Kidney (tissue), 14 donors: ENCODE results near the gene EEF1A1. TPM values are rescaled to one million over a fixed set of nuclear protein-coding genes. Genes with fewer than 3 reads are reported as not detected.

ENCODE experiments used
- DNase-seq, 5 donors: peaks; one replicate each; pipeline ENCODE4 v3.0.0-alpha.2; 2013 to 2020
- FAIRE-seq: peaks from 2 replicates; lab custom pipeline; 2012; peaks lifted over from hg19 to GRCh38; lab: Jason Lieb, UNC
- H3K27ac ChIP-seq, 2 donors: one replicate each; pipeline ENCODE4 v1.7.0; 2013; ENCODE audit warnings: low read depth in 2 of 2, low read length in 2 of 2, inconsistent platforms in 1 of 2
- H3K27me3 ChIP-seq: one replicate; pipeline ENCODE4 v1.7.1; 2013; ENCODE audit warnings: low read length, inconsistent platforms; ENCODE audit not compliant: control insufficient read depth, insufficient read depth
- H3K36me3 ChIP-seq, 3 donors: one replicate each; pipeline versions ENCODE4 v1.7.0 to v1.7.1; 2013; ENCODE audit warnings: low read length in 3 of 3, control low read depth in 1 of 3, inconsistent platforms in 1 of 3; ENCODE audit not compliant: insufficient read depth in 3 of 3, control insufficient read depth in 2 of 3
- H3K4me1 ChIP-seq, 3 donors: one replicate each; pipeline versions ENCODE4 v1.7.0 to v1.7.1; 2013; ENCODE audit warnings: low read length in 3 of 3, inconsistent platforms in 1 of 3, low read depth in 1 of 3; ENCODE audit not compliant: control insufficient read depth in 2 of 3, insufficient read depth in 2 of 3
- H3K4me3 ChIP-seq, 3 donors: one replicate each; pipeline versions ENCODE4 v1.7.0 to v1.8.1; 2013; ENCODE audit warnings: low read length in 3 of 3, control low read depth in 1 of 3, inconsistent platforms in 1 of 3
- H3K9ac ChIP-seq, 3 donors: one replicate each; pipeline versions ENCODE4 v1.7.0 to v1.7.1; 2013; ENCODE audit warnings: low read length in 3 of 3, control low read depth in 1 of 3, inconsistent platforms in 1 of 3
- H3K9me3 ChIP-seq, 3 donors: one replicate each; pipeline versions ENCODE4 v1.7.0 to v1.7.1; 2013; ENCODE audit warnings: low read length in 3 of 3, control low read depth in 1 of 3, inconsistent platforms in 1 of 3; ENCODE audit not compliant: control insufficient read depth in 2 of 3, insufficient read depth in 1 of 3
- intact Hi-C: fragments of 100-400 bp; cut with DNase I; formaldehyde crosslinking; loops from one replicate; pipeline ENCODE4 v1.11.1; 2022
- polyA plus RNA-seq: library from polyadenylated mRNA; stranded (reverse); fragments of 350-450 nt; fragmentation: Illumina TruSeq; extraction: RNeasy Lipid Tissue Mini Kit (QIAGEN cat#74804); gene quantifications from one replicate; pipeline ENCODE4 v1.2.3, GENCODE V29; 2014; ENCODE audit warnings: low read depth, low replicate concordance; ENCODE audit not compliant: insufficient read depth
- total RNA-seq: library from RNA; stranded (reverse); fragmentation: NEBNext Ultra II Directional; extraction: Animal tissue kit (Norgen Biotek cat#: 25700); gene quantifications from one replicate; pipeline ENCODE4 v1.2.1, GENCODE V29; 2021
- TF ChIP-seq, protein P1 (sequence below): IDR thresholded peaks from 3 replicates; pipeline ENCODE4 v1.5.1; 2012; ENCODE audit warnings: mild to moderate bottlenecking, moderate library complexity, borderline replicate concordance; ENCODE audit not compliant: insufficient read depth; ENCODE audit errors: extremely low read depth
- donor health status: control.
- donor health status: control.
- donor health status: control.
- donor health status: control.
- donor health status: control.
- donor health status: DM: yes; HTN: yes; CAD: no.
- donor health status: Normal renal cell carcinoma (clear cell type).

EEF1A1 gene
- total and polyA plus RNA-seq, 2 donors from 2014 or later, result 9,725 to 10,277 TPM

DNA sequence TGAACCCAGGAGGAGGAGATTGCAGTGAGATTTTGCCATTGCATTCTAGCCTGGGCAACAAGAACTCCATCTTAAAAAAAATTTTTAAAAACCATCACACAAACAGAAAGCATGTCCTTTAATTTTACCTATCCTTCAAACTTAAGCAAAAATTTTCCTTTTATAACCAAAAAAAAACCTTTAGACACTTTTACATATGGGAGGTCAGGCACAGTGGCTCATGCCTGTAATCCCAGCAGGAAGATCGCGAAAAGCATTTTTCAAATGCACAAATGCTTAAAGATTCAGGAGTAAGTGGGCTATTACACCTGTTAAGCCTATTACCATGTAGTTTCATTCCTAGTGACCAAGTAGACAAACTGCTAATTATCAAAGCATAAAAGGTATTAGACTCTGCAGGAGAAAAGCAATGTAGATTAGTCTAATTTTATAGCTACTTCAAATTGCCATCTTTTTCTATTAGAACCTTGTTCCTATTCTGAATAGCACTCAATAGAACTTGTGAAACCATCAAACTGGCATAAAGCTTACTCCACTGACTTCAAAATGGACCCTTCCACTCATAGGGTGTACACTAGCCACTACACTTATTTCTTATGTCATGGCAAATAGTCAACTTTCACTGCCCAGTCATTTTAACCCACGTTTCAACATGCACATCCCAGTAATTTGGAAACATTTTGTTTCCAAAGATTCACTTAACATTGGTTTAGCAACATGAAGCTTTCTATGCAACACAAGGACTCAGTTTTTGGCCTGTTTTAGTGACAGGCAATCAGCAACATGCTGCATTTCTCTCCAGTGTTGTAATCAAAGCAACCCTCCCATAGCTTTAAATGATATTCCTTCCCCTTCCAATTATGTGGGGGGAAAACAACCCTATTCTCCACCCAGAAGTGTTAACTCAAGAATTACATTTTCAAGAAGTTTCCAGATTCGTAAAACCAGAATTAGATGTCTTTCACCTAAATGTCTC is 4.0 kb downstream of the EEF1A1 start:
- Histone ChIP-seq H3K27ac (peak overlapping the region; percentile 23 to 41), H3K4me3 (peak overlapping the region in 2 of 3 donors; percentile 35 to 36), H3K36me3 (peaks cover 15 to 52% (median 19%) of the 10 kb centered on the region in 3 donors), H3K27me3 (no peaks in the 10 kb centered on the region), H3K9ac (peak overlapping the region in 1 of 3 donors; percentile 59), H3K9me3 (no peaks in the 10 kb centered on the region), H3K4me1 (peaks cover 3 to 25% (median 16%) of the 10 kb centered on the region in 3 donors)
- intact Hi-C loops, result loop anchor here (5.0 kb wide), 1 partner anchor 90 kb away; no protein-coding TSS in a partner anchor
- no peak for FAIRE-seq
- no peak for DNase-seq
- TF ChIP-seq, protein P1, sequence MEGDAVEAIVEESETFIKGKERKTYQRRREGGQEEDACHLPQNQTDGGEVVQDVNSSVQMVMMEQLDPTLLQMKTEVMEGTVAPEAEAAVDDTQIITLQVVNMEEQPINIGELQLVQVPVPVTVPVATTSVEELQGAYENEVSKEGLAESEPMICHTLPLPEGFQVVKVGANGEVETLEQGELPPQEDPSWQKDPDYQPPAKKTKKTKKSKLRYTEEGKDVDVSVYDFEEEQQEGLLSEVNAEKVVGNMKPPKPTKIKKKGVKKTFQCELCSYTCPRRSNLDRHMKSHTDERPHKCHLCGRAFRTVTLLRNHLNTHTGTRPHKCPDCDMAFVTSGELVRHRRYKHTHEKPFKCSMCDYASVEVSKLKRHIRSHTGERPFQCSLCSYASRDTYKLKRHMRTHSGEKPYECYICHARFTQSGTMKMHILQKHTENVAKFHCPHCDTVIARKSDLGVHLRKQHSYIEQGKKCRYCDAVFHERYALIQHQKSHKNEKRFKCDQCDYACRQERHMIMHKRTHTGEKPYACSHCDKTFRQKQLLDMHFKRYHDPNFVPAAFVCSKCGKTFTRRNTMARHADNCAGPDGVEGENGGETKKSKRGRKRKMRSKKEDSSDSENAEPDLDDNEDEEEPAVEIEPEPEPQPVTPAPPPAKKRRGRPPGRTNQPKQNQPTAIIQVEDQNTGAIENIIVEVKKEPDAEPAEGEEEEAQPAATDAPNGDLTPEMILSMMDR, result no peak

DNA sequence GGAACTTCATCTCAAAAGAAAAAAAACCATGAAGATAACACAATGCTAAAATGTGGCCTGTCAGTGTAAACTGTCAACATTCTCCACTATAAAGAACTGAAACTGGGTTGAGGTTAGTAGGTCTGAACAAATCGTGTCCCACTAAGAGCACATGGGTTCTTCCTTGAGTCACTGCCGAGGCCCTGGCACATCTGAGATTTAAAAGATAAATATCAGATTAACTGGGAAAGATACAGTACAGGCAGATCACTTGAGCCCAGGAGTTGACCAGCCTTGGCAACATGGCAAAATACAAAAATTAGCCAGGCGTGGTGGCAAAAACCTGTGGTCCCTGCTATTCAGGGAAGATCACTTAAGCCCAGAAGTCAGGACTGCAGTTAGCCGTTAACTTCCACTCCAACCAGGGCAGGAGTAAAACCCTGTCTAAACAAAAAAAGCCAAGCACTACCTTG is 5.6 kb downstream of the EEF1A1 start:
- H3K4me3 ChIP-seq, result no peak overlapping the region
- intact Hi-C loops, result loop anchor here (5.0 kb wide), 1 partner anchor 92 kb away; no protein-coding TSS in a partner anchor
- no peak for FAIRE-seq

DNA sequence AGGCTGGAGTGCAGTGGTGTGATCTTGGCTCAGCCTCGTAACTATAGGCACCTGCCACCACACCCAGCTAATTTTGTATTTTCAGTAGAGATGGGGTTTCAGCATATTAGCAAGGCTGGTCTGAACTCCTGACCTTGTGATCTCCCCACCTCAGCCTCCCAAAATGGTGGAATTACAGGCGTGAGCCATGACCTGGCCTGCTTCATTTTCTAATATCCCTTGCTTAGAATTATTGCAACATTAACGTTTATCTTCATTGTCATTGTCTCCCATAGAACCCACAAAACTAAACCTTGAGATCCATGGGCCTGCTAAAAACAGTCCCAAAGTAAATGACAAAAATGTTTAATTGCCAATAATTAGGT is 6.1 kb downstream of the EEF1A1 start:
- TF ChIP-seq, protein P1, result no peak
- H3K9ac ChIP-seq, result no peak overlapping the region
- no peaks in the 10 kb centered on the region for H3K9me3 ChIP-seq
- peaks cover 3 to 25% (median 16%) of the 10 kb centered on the region in 3 donors for H3K4me1 ChIP-seq
- H3K27ac ChIP-seq, result no peak overlapping the region
- H3K4me3 ChIP-seq, result no peak overlapping the region
- DNase-seq, result no peak
- no peaks in the 10 kb centered on the region for H3K27me3 ChIP-seq
- no peak for FAIRE-seq
- intact Hi-C loops, result loop anchor here (5.0 kb wide), 1 partner anchor 93 kb away; no protein-coding TSS in a partner anchor
- peaks cover 12 to 47% (median 19%) of the 10 kb centered on the region in 3 donors for H3K36me3 ChIP-seq

More for the DNA sequence above, 5.6 kb downstream of the EEF1A1 start:
- Histone ChIP-seq H3K9me3 (no peaks in the 10 kb centered on the region), H3K27me3 (no peaks in the 10 kb centered on the region), H3K27ac (no peak overlapping the region), H3K36me3 (peaks cover 15 to 52% (median 19%) of the 10 kb centered on the region in 3 donors), H3K9ac (peak overlapping the region in 1 of 3 donors; percentile 5), H3K4me1 (peaks cover 3 to 25% (median 16%) of the 10 kb centered on the region in 3 donors)
- TF ChIP-seq, protein P1, result no peak
- no peak for DNase-seq
